Right lobe of liver (tissue), 6 donors: ENCODE data around the gene FCGR2B. TPM values are rescaled to one million over a fixed set of nuclear protein-coding genes. Genes with fewer than 3 reads are reported as not detected.
"Not testable (repeated sequence)": the region's sequence is repeated elsewhere in the genome, so short reads cannot be mapped to it uniquely, and the experiment has no call there.

Experiments used
- ATAC-seq, 4 donors: fragments of 200-7000 bp; cut with Tn5 transposase; one replicate each; pipeline ENCODE4 v1.9.1; 2020; ENCODE audit warnings: mild to moderate bottlenecking in 4 of 4, moderate library complexity in 4 of 4
- DNase-seq, 3 donors: peaks; one replicate each; pipeline ENCODE4 v3.0.0-alpha.2; 2020
- H3K27ac ChIP-seq, 3 donors: fragments of 200-600 bp; one replicate each; pipeline ENCODE4 v1.8.0; 2022
- H3K27me3 ChIP-seq, 2 donors: fragments of 200-600 bp; one replicate each; pipeline ENCODE4 v1.8.0; 2022
- H3K36me3 ChIP-seq, 4 donors: fragments of 200-600 bp; sonication (generic) in 1 of 4; one replicate each; pipeline versions ENCODE4 v1.5.1 to v1.8.0; 2017 to 2022; ENCODE audit warnings: control low read depth in 1 of 4
- H3K4me1 ChIP-seq, 4 donors: fragments of 200-600 bp; sonication (generic) in 1 of 4; one replicate each; pipeline versions ENCODE4 v1.5.1 to v1.8.0; 2017 to 2022; ENCODE audit warnings: control low read depth in 1 of 4
- H3K4me3 ChIP-seq, 3 donors: fragments of 200-600 bp; one replicate each; pipeline ENCODE4 v1.8.0; 2022
- H3K9me3 ChIP-seq, 4 donors: fragments of 200-600 bp; sonication (generic) in 1 of 4; one replicate each; pipeline versions ENCODE4 v1.5.1 to v1.8.0; 2017 to 2022; ENCODE audit warnings: control low read depth in 1 of 4
- POLR2A ChIP-seq: fragments of 450-650 bp; IDR thresholded peaks from one replicate; pipeline ENCODE4 v1.6.1; 2017; ENCODE audit warnings: antibody characterized with exemption, mild to moderate bottlenecking
- WGBS: methylation state at CpG from one replicate; pipeline ENCODE4 v1.1.6; 2018; ENCODE audit warnings: low coverage, low lambda C conversion rate; ENCODE audit not compliant: insufficient coverage; ENCODE audit errors: missing lambda C conversion rate; 5-methylcytosine and 5-hydroxymethylcytosine counted together
- intact Hi-C, 2 donors: fragments of 100-400 bp; cut with DNase I; formaldehyde crosslinking; loops; one replicate each; pipeline versions ENCODE4 v1.11.2 to v1.14.1; 2022
- total RNA-seq, 6 experiments: library from RNA; depleted of rRNA in 2 of 6; stranded (reverse); fragments of >200 nt in 2 of 6; fragmentation: NEBNext Ultra II Directional in 3 of 6; extraction: Animal tissue kit (Norgen Biotek cat#: 25700) in 3 of 6; gene quantifications; one replicate each; pipeline versions ENCODE4 v1.1.0 to v1.2.4, GENCODE V29; 2016 to 2023
- TF ChIP-seq, protein P1 (sequence below), 4 donors: fragments of 200-600 bp in 3 of 4; fragments of 450-650 bp in 1 of 4; IDR thresholded peaks; one replicate each; pipeline versions ENCODE4 v1.5.1 to v1.8.0; 2016 to 2022; ENCODE audit warnings: antibody characterized with exemption in 4 of 4, mild to moderate bottlenecking in 2 of 4
- donor health status: DM: no; HTN: yes; CAD: no.
- donor health status: DM: no; HTN: no; CAD: no.
- donor health status: DM: no; HTN: no; CAD: no.
- donor health status: DM: no; HTN: yes; CAD: no.
- donor health status: DM: no; HTN: yes; CAD: no.

Gene FCGR2B
- total RNA-seq, 6 experiments from 2014 or later: 15.5 to 30.9 (median 25.0) TPM

DNA sequence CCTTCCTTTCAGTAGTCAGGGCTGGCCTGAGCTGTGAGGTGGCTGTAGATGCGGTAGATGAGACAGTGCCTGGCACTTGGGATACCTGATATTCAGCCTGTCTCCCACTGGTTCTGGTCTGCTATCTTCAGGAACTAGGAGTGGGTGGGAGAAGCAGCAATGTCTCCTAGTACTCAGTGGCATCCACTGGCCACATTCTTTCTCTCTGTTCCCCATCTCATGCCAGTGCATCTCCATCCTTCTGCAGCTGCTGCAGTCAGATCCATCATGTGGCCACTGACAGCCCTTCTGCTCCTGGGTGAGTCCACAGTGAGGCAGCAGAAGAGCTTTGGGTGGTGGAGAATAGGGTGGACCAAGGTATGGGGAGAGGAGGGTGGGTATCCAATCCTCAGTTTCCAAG is 59.5 kb downstream of the FCGR2B start:
- DNase-seq (no peak), ATAC-seq (no peak)
- no peak overlapping the region for H3K4me3 ChIP-seq
- no peaks in the 10 kb centered on the region for H3K36me3 ChIP-seq
- intact Hi-C loops: no loop called here
- no peak overlapping the region for H3K27ac ChIP-seq
- TF ChIP-seq POLR2A: no peak
- TF ChIP-seq, protein P1, sequence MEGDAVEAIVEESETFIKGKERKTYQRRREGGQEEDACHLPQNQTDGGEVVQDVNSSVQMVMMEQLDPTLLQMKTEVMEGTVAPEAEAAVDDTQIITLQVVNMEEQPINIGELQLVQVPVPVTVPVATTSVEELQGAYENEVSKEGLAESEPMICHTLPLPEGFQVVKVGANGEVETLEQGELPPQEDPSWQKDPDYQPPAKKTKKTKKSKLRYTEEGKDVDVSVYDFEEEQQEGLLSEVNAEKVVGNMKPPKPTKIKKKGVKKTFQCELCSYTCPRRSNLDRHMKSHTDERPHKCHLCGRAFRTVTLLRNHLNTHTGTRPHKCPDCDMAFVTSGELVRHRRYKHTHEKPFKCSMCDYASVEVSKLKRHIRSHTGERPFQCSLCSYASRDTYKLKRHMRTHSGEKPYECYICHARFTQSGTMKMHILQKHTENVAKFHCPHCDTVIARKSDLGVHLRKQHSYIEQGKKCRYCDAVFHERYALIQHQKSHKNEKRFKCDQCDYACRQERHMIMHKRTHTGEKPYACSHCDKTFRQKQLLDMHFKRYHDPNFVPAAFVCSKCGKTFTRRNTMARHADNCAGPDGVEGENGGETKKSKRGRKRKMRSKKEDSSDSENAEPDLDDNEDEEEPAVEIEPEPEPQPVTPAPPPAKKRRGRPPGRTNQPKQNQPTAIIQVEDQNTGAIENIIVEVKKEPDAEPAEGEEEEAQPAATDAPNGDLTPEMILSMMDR (IDR thresholded peaks at IDR 0.05): no peak
- peaks cover 0 to 13% (median 0%) of the 10 kb centered on the region in 4 donors for H3K4me1 ChIP-seq
- H3K9me3 ChIP-seq: no peaks in the 10 kb centered on the region
- no peaks in the 10 kb centered on the region for H3K27me3 ChIP-seq
- WGBS: no CpG with 5 or more reads among the region's 1 CpG

DNA sequence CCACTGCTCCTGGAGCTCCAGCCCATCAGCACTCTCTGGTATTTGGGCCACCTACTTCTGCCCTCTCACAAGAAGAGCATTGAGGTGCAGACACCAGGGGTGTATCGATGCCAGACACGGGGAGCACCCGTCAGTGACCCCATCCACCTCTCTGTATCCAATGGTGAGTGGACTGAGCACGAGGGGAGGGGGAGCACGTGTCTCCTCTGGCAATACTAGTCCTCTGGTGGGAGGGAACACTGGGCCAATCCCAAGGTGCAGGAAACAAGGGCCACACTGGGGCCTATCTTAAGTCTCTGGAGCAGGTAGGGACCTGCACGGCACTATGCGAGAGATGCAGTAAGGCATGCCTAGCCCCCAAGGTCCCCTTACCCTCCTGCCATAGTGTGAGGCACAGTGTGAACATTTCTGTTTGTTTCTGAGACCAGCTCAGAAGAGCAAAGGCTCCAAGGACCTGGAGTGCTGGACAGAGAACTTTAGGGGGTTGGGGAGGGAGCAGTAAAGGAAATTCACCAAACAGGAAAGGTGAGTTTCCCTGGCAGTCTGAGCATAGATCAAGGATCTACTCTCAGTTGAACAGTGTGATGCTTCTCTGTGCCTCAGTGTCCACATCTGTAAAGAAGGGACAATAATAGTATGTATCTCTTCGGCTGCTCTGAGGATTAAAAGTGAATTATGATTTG is 60.7 kb downstream of the FCGR2B start:
- intact Hi-C loops: no loop called here
- DNase-seq: no peak

DNA sequence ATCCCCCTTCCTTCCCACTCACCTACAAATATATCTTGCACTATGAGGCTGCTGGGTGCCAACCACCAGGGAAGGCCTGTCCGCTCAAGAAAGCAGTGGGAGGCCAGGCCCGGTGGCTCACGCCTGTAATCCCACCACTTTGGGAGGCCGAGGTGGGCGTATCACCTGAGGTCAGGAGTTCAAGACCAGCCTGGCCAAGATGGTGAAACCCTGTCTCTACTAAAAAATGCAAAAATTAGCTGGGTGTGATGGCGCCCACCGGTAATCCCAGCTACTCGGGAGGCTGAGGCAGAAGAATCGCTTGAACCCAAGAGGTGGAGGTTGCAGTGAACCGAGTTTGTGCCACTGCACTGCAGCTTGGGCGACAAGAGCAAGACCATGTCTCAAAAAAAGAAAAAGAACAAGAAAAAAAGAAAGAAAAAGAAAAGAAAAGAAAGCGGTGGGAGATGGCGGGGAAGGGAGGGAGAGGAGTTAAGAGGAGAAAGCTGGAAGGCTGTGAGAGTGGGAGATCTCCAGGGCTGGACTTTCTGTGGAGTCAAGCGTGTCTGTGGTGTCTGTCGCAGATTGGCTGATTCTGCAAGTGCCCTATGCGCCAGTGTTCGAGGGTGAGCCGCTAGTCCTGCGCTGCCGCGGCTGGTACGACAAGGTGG is 62.4 kb downstream of the FCGR2B start:
- H3K36me3 ChIP-seq, intact Hi-C loops, DNase-seq, H3K27me3 ChIP-seq, ATAC-seq, H3K9me3 ChIP-seq: not testable (repeated sequence)
- Histone ChIP-seq H3K4me3 (peak overlapping the region; percentile 48 to 79 (median 63)), H3K4me1 (peaks cover 0 to 13% (median 0%) of the 10 kb centered on the region in 4 donors), H3K27ac (peak overlapping the region; percentile 55 to 79 (median 66))
- 60% methylated on average over 9 of the region's 22 CpGs for WGBS

More for the DNA sequence above, 60.7 kb downstream of the FCGR2B start:
- ATAC-seq: no peak
- 82% methylated on average over 8 of the region's 8 CpGs for whole genome bisulfite sequencing
- H3K27ac ChIP-seq: no peak overlapping the region
- H3K36me3 ChIP-seq: no peaks in the 10 kb centered on the region
- peaks cover 0 to 13% (median 0%) of the 10 kb centered on the region in 4 donors for H3K4me1 ChIP-seq
- no peaks in the 10 kb centered on the region for H3K9me3 ChIP-seq
- H3K4me3 ChIP-seq: no peak overlapping the region
- TF ChIP-seq, protein P1 (IDR thresholded peaks at IDR 0.05): no peak
- TF ChIP-seq POLR2A: no peak
- no peaks in the 10 kb centered on the region for H3K27me3 ChIP-seq

DNA sequence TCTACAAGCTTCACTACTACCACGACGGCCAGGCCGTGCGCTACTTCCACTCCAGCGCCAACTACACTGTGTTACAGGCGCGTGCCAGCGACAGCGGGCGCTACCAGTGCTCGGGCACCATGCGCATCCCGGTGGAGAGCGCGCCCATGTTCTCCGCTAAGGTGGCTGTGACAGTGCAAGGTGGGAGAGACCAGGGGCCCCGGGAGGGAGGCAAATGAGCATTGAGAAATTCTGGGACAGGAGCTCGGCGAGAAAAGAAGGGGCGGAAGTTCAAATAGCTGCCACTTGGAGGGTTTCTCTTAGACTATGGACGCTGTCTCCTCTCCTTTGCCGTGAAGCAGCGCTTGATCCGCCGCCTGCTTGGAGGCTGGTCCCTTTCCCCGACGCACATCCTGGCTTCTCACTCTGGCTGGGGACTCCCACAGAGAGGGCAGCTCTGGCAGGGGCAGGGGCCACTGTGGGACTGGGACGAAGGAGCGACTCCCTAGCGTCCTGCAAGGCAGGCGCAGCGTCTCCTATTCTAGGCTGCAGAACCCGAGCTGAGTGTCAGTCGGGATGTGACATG is 63.0 kb downstream of the FCGR2B start:
- Histone ChIP-seq H3K36me3 (no peaks in the 10 kb centered on the region), H3K4me1 (peaks cover 0 to 13% (median 0%) of the 10 kb centered on the region in 4 donors), H3K27ac (peak overlapping the region; percentile 55 to 79 (median 66)), H3K4me3 (peak overlapping the region; percentile 48 to 79 (median 63)), H3K27me3 (no peaks in the 10 kb centered on the region), H3K9me3 (no peaks in the 10 kb centered on the region)
- intact Hi-C loops: no loop called here
- 0% methylated on average over 9 of the region's 34 CpGs for WGBS
- peak; percentile 46 to 62 (median 61) for DNase-seq
- no peak for TF ChIP-seq POLR2A
- TF ChIP-seq, protein P1 (IDR thresholded peaks at IDR 0.05): peak in 2 of 4 donors; percentile 8 to 28
- ATAC-seq: peak; percentile 37 to 51 (median 44)
